Smooth muscle cell (in vitro differentiated cells): Measurements from ENCODE around the gene LPAR3. TPM values are rescaled to one million over a fixed set of nuclear protein-coding genes. Genes with fewer than 3 reads are reported as not detected.

Experiments used
- DNase-seq: peaks from one replicate; lab custom pipeline; 2025; ENCODE audit not compliant: unreplicated experiment; lab: John Stamatoyannopoulos, UW
- H2AFZ ChIP-seq: fragments of 200-600 bp; sonication (generic); 2 replicates; pipeline ENCODE4 v1.6.0; 2016; ENCODE audit warnings: antibody characterized with exemption, low read depth, mild to moderate bottlenecking
- H3F3A ChIP-seq: fragments of 200-600 bp; sonication (generic); 2 replicates; pipeline ENCODE4 v1.6.0; 2017; ENCODE audit warnings: antibody characterized with exemption, low read depth
- H3K27ac ChIP-seq: fragments of 200-600 bp; sonication (generic); 2 replicates; pipeline ENCODE4 v1.5.1; 2016; ENCODE audit warnings: low read depth, mild to moderate bottlenecking
- H3K27me3 ChIP-seq: fragments of 200-600 bp; sonication (generic); 2 replicates; pipeline ENCODE4 v1.6.1; 2016; ENCODE audit warnings: low read depth, mild to moderate bottlenecking
- H3K36me3 ChIP-seq: fragments of 200-600 bp; sonication (generic); 2 replicates; pipeline ENCODE4 v1.5.1; 2016; ENCODE audit warnings: low read depth
- H3K4me1 ChIP-seq: fragments of 200-600 bp; sonication (generic); 2 replicates; pipeline ENCODE4 v1.5.1; 2016; ENCODE audit warnings: low read depth
- H3K4me2 ChIP-seq: fragments of 200-600 bp; sonication (generic); 2 replicates; pipeline ENCODE4 v1.6.0; 2016; ENCODE audit warnings: mild to moderate bottlenecking
- H3K4me3 ChIP-seq: fragments of 200-600 bp; sonication (generic); 2 replicates; pipeline ENCODE4 v1.5.1; 2016; ENCODE audit warnings: mild to moderate bottlenecking
- H3K79me2 ChIP-seq: fragments of 200-600 bp; sonication (generic); 2 replicates; pipeline ENCODE4 v1.6.0; 2016; ENCODE audit warnings: low read depth, mild to moderate bottlenecking
- H3K9ac ChIP-seq: fragments of 200-600 bp; sonication (generic); 2 replicates; pipeline ENCODE4 v1.6.0; 2016; ENCODE audit warnings: low read depth
- H3K9me3 ChIP-seq: fragments of 200-600 bp; sonication (generic); replicated peaks from 2 replicates; pipeline ENCODE4 v1.5.1; 2016; ENCODE audit warnings: low read depth
- H4K20me1 ChIP-seq: fragments of 200-600 bp; sonication (generic); 2 replicates; pipeline ENCODE4 v1.6.0; 2016; ENCODE audit warnings: low read depth
- CTCF ChIP-seq: fragments of 200-600 bp; sonication (generic); IDR thresholded peaks from 2 replicates; pipeline ENCODE4 v1.5.1; 2017; ENCODE audit warnings: borderline replicate concordance, mild to moderate bottlenecking, antibody characterized with exemption; ENCODE audit not compliant: insufficient read depth, poor library complexity, severe bottlenecking
- WGBS: methylation state at CpG from one replicate; pipeline ENCODE4 v1.1.7; 2016; ENCODE audit warnings: low lambda C conversion rate; 5-methylcytosine and 5-hydroxymethylcytosine counted together
- polyA plus RNA-seq: library from polyadenylated mRNA; unstranded; fragments of >200 nt; fragmentation: Nextera tagmentation; extraction: Ambion mirVana; gene quantifications from 2 replicates; pipeline ENCODE4 v1.2.1, GENCODE V29; 2016
- total RNA-seq: library from RNA; depleted of rRNA; stranded (reverse); fragments of >200 nt; gene quantifications from 2 replicates; pipeline ENCODE4 v1.2.3, GENCODE V29; 2014

LPAR3 gene
- total and polyA plus RNA-seq, 2 experiments from 2014 or later, result 0.78 to 0.94 TPM

GRCh38 chr1:84774669-84775534 lies 118.1 kb downstream of the LPAR3 start:
- Histone ChIP-seq H3K9me3 (no peaks in the 10 kb centered on the region), H4K20me1 (no peaks in the 10 kb centered on the region), H3F3A (no peaks in the 10 kb centered on the region), H3K4me3 (no peak overlapping the region), H3K4me1 (no peaks in the 10 kb centered on the region), H3K4me2 (no peak overlapping the region), H3K27ac (no peak overlapping the region), H3K9ac (no peak overlapping the region), H3K27me3 (no peaks in the 10 kb centered on the region), H3K79me2 (no peaks in the 10 kb centered on the region), H3K36me3 (no peaks in the 10 kb centered on the region), H2AFZ (no peak overlapping the region)
- WGBS, result 78% methylated on average over 16 of the region's 16 CpGs
- no peak for DNase-seq
- TF ChIP-seq CTCF, result no peak

GRCh38 chr1:84773933-84774497 lies 119.0 kb downstream of the LPAR3 start:
- Histone ChIP-seq H3K27me3 (no peaks in the 10 kb centered on the region), H3K4me2 (no peak overlapping the region), H3K79me2 (no peaks in the 10 kb centered on the region), H3K4me3 (no peak overlapping the region), H3K4me1 (no peaks in the 10 kb centered on the region), H3K27ac (no peak overlapping the region), H4K20me1 (no peaks in the 10 kb centered on the region), H2AFZ (no peak overlapping the region), H3K36me3 (no peaks in the 10 kb centered on the region), H3F3A (no peaks in the 10 kb centered on the region), H3K9ac (no peak overlapping the region), H3K9me3 (no peaks in the 10 kb centered on the region)
- no peak for TF ChIP-seq CTCF
- no peak for DNase-seq
- 78% methylated on average over 4 of the region's 4 CpGs for WGBS

- Histone ChIP-seq H3K4me2 (no peak overlapping the region), H3K79me2 (no peaks in the 10 kb centered on the region), H4K20me1 (no peaks in the 10 kb centered on the region), H3K4me3 (no peak overlapping the region), H2AFZ (no peak overlapping the region), H3K27me3 (no peaks in the 10 kb centered on the region), H3K36me3 (no peaks in the 10 kb centered on the region), H3F3A (no peaks in the 10 kb centered on the region), H3K27ac (no peak overlapping the region), H3K4me1 (no peaks in the 10 kb centered on the region), H3K9me3 (no peaks in the 10 kb centered on the region), H3K9ac (no peak overlapping the region)
- WGBS, result 85% methylated on average over 6 of the region's 6 CpGs
- no peak for TF ChIP-seq CTCF
- DNase-seq, result no peak
Measured at GRCh38 chr1:84773195-84773594, 119.8 kb downstream of the LPAR3 start.
